Left lobe of liver (tissue), 2 donors: Measurements from ENCODE around the gene PRSS8. TPM values are rescaled to one million over a fixed set of nuclear protein-coding genes. Genes with fewer than 3 reads are reported as not detected.

Source experiments
- ATAC-seq: fragments of 200-7000 bp; cut with Tn5 transposase; one replicate; pipeline ENCODE4 v1.9.1; 2020; ENCODE audit warnings: mild to moderate bottlenecking, moderate library complexity
- DNase-seq: peaks from one replicate; pipeline ENCODE4 v3.0.0-alpha.2; 2020; ENCODE audit warnings: low spot score
- total RNA-seq: library from RNA; stranded (reverse); gene quantifications from one replicate; pipeline ENCODE4 v1.2.1, GENCODE V29; 2021
- donor health status: DM: no; HTN: no; CAD: no; lungs with moderate emphysema.
- donor health status: DM: no; HTN: yes; CAD: no.

Gene PRSS8
- total RNA-seq, 1 donor from 2014 or later = 14.5 TPM

DNA sequence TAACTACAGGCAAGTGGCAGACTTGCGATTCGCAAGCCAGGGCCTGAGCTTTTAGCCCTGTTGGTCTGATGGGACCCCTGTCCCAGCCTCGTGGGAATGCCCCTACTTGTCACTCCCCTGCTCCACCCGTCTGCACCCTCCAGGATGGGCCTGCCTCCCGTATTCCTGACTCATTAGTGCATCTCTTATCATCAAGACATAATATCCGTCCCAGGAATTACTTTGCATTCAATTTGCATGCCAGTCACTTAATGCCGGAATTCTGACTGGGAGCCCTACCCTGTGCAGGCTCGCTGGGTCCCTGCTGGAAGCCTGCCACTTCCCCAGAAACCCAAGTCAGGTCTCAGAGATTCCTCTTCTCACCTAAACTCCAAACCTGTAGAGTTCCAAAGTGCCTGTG is 50.1 kb downstream of the PRSS8 start:
- ATAC-seq (no peak), DNase-seq (no peak)

DNA sequence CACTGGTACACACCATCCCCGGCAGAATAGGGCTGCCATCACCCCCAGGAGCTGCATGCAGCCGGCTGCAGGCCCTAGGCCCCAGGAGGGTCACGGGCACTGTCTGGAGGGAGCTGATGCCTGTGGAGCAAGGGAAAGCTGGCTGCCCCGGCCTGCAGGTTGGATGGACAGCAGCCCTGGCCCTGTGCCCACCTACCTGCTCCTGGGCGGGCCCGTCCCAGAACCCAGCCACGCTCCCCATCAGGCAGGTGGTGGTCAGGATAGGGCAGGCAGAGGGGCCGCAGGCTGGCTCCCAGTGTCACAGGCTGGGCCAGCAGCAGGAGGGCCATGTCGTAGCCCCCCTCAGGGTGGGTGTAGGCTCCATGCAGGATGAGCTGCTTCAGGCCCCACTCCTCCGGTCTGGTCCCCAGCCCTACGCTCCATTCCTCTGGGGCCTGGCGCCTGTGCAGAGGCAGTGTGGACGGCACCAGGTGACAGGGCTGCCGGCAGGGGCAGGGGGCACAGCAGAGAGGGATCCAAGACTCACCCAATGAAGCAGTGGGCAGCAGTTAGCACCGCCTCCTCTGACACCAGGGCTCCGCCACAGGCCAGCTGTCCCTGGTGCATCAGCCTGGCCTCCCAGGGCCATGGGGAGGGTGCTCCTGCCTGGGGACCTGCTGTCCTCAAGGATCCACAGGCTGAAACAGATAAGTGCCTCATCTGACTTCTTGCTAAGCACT is 50.8 kb downstream of the PRSS8 start:
- DNase-seq = no peak
- ATAC-seq = peak; percentile 14

DNA sequence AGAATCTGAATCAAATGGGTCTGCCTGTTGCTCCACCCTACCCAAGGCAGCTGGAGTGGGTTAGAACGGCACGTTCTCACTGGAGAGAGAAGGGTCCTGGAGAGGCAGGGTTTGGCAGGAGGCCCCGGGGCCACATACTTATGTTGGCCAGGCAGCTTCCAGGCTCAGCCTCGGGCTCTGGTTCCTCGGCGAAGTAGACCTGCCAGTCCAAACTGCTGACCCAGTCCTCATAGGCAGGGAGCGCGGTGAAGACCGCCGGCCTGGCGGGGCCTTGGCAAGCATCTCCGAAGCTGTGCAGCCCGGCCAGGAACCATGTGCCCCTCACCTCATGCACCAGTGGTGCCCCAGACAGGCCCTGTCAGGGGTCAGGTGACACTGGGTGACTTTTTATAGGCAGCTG is 51.5 kb downstream of the PRSS8 start:
- DNase-seq (no peak), ATAC-seq (no peak)

DNA sequence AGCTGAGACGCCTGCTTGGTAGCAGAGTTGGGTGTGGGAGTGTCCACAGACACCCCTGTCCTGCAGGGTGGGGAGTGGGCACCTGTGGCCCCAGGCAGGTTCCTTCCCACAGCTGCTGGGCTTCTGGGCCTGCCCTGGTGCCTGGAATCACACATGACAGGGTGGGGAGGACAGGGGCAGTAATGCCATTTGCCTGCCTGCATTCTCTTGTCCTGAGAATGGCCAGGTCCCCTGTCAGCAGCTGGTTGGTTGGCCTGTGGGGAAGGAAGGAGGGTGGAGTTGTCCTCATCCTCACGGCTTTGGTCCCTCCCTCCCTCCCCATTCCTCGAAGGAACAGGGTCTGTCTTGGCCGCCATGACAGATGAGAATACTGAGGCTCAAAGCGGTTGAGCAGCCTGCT is 52.0 kb downstream of the PRSS8 start:
- DNase-seq = no peak
- no peak for ATAC-seq

DNA sequence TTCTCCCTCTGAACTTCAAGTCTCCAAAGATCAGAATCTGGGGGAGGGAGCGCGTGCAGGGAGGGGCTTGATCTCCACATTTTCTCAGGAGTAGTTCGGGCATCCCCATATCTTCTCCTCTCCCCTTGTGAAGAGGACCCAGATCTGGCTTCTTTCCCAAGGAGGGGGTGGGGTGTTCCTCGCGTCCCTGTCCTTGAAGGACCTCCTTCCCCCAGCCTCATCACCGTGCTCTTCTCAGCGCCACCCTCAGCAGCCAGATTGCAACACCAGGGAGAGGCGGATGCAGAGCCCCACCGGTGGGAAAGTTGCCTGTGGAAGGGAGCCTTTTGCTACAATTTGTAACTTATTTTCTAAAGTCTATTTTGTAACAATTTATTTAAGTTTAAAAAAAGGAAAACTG is 52.4 kb downstream of the PRSS8 start:
- DNase-seq (no peak), ATAC-seq (no peak)

DNA sequence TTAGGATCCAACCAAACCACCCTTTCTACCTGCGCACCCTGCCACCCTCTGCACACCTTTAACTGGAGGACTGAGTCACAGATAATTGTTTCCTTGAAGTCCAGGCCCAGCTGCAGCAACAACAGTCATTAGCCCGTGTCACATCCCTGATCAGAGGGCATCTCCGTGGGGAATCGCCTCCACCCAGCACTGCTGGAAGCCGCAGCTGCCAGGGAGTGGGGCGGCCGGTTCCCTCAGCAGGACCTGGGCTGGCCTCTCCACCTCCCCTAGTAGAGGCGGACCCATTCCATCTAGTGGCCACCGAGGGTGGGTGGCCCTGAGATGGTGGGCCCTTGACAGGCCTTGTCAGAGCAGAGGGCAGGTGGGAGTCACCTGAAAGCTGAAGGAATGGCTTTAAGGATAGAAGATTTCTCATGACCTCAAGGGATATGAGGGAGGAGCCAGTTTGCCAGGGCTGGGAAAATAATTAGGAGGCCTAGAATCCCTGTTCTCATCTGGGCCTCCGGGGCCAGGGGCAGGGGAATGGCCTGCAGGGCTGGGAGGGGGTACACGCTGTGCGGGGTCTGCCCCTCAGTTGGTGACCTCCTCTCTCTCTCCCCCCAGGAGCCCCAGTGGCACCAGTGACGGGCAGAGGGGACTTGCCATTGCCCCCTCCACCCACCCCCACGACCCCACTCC is 53.0 kb downstream of the PRSS8 start:
- DNase-seq (no peak), ATAC-seq (no peak)

Other genes starting within 250 kb of the PRSS8 start
- gene BCL7C, start 241.7 kb downstream of the PRSS8 start, total RNA-seq = 6.2 TPM
- gene CTF1, start 239.1 kb downstream of the PRSS8 start, total RNA-seq = 0.58 TPM
- 3.6 TPM for gene FBXL19, start 212.2 kb downstream of the PRSS8 start, total RNA-seq
- 51.3 TPM for gene ORAI3, start 186.7 kb downstream of the PRSS8 start, total RNA-seq
- 8.2 TPM for gene SETD1A, start 178.0 kb downstream of the PRSS8 start, total RNA-seq
- gene HSD3B7, start 150.5 kb downstream of the PRSS8 start, total RNA-seq = 71.5 TPM
- 4.2 TPM for gene STX1B, start 125.1 kb downstream of the PRSS8 start, total RNA-seq
- gene STX4, start 102.2 kb downstream of the PRSS8 start, total RNA-seq = 24.6 TPM
- gene ZNF668, start 61.5 kb downstream of the PRSS8 start, total RNA-seq = 3.6 TPM
- 6.7 TPM for gene ZNF646, start 61.3 kb downstream of the PRSS8 start, total RNA-seq
- gene PRSS53, start 46.8 kb downstream of the PRSS8 start, total RNA-seq = 4.4 TPM
- gene VKORC1, start 40.9 kb downstream of the PRSS8 start, total RNA-seq = 101 TPM
- 42.7 TPM for gene BCKDK, start 27.3 kb downstream of the PRSS8 start, total RNA-seq
- 27.0 TPM for gene KAT8, start 18.1 kb downstream of the PRSS8 start, total RNA-seq
- 1.5 TPM for gene PRSS36, start 14.3 kb upstream of the PRSS8 start, total RNA-seq
- gene FUS, start 44.4 kb upstream of the PRSS8 start, total RNA-seq = 43.5 TPM
- gene PYCARD, start 67.0 kb upstream of the PRSS8 start, total RNA-seq = 5.9 TPM
- not detected for gene TRIM72, start 78.4 kb upstream of the PRSS8 start, total RNA-seq
- gene PYDC1, start 81.4 kb upstream of the PRSS8 start, total RNA-seq = not detected
- 4.3 TPM for gene ITGAM, start 124.2 kb upstream of the PRSS8 start, total RNA-seq
- 1.8 TPM for gene ITGAX, start 219.4 kb upstream of the PRSS8 start, total RNA-seq